Measurements from ENCODE around the gene CYP1B1. TPM values are rescaled to one million over a fixed set of nuclear protein-coding genes. Genes with fewer than 3 reads are reported as not detected.

CYP1B1 gene
- total RNA-seq, 1 donor from 2014 or later: 1.2 TPM

GRCh38 chr2:38074764-38075506 is 1.0 kb downstream of the CYP1B1 start:
- TF ChIP-seq CTCF (IDR thresholded peaks at IDR 0.05): no peak
- no peak overlapping the region for H3K27ac Mint-ChIP-seq
- ChIA-PET CTCF (no interaction called here), POLR2A (no interaction called here)
- no peak for DNase-seq
- H3K4me1 Mint-ChIP-seq: peaks cover 28% of the 10 kb centered on the region
- intact Hi-C loops (cut with micrococcal nuclease): loop anchor here (5.0 kb wide), 1 partner anchor 38 kb away; no protein-coding TSS in a partner anchor
- H3K9me3 Mint-ChIP-seq: no peaks in the 10 kb centered on the region
- H3K36me3 Mint-ChIP-seq (ENCODE audit: low read depth): no peaks in the 10 kb centered on the region
- H3K4me3 Mint-ChIP-seq: no peak overlapping the region
- ATAC-seq (ENCODE audit: low read depth): no peak
- H3K27me3 Mint-ChIP-seq: peaks cover 50% of the 10 kb centered on the region

GRCh38 chr2:38074058-38074763 is 1.7 kb downstream of the CYP1B1 start:
- Mint-ChIP-seq H3K27ac (no peak overlapping the region), H3K36me3 (ENCODE audit: low read depth) (no peaks in the 10 kb centered on the region), H3K4me3 (peak overlapping the region; percentile 20), H3K9me3 (no peaks in the 10 kb centered on the region), H3K4me1 (peaks cover 28% of the 10 kb centered on the region), H3K27me3 (peaks cover 47% of the 10 kb centered on the region)
- ChIA-PET POLR2A (no interaction called here), CTCF (no interaction called here)
- DNase-seq (no peak), ATAC-seq (ENCODE audit: low read depth) (no peak)
- no peak for TF ChIP-seq CTCF (IDR thresholded peaks at IDR 0.05)
- intact Hi-C loops (cut with micrococcal nuclease): no loop called here

- Mint-ChIP-seq H3K9me3 (no peaks in the 10 kb centered on the region), H3K27me3 (peaks cover 39% of the 10 kb centered on the region), H3K4me3 (peak overlapping the region; percentile 20), H3K36me3 (ENCODE audit: low read depth) (no peaks in the 10 kb centered on the region), H3K27ac (no peak overlapping the region), H3K4me1 (peaks cover 28% of the 10 kb centered on the region)
- CTCF ChIA-PET: no interaction called here
- TF ChIP-seq CTCF (IDR thresholded peaks at IDR 0.05): no peak
- ATAC-seq (ENCODE audit: low read depth) (no peak), DNase-seq (no peak)
- intact Hi-C loops (cut with micrococcal nuclease): no loop called here
- POLR2A ChIA-PET: no interaction called here
Observed at GRCh38 chr2:38073211-38074057, 2.5 kb downstream of the CYP1B1 start.

- DNase-seq (no peak), ATAC-seq (ENCODE audit: low read depth) (no peak)
- no peaks in the 10 kb centered on the region for H3K9me3 Mint-ChIP-seq
- no peaks in the 10 kb centered on the region for H3K36me3 Mint-ChIP-seq (ENCODE audit: low read depth)
- no peak overlapping the region for H3K4me3 Mint-ChIP-seq
- POLR2A ChIA-PET: no interaction called here
- intact Hi-C loops (cut with micrococcal nuclease): no loop called here
- no peak overlapping the region for H3K27ac Mint-ChIP-seq
- H3K4me1 Mint-ChIP-seq: peaks cover 16% of the 10 kb centered on the region
- peaks cover 25% of the 10 kb centered on the region for H3K27me3 Mint-ChIP-seq
- CTCF ChIA-PET: no interaction called here
- TF ChIP-seq CTCF (IDR thresholded peaks at IDR 0.05): no peak
Observed at GRCh38 chr2:38070438-38070837, 5.5 kb downstream of the CYP1B1 start.

- CTCF ChIA-PET: no interaction called here
- Mint-ChIP-seq H3K4me1 (no peaks in the 10 kb centered on the region), H3K27ac (no peak overlapping the region), H3K36me3 (ENCODE audit: low read depth) (no peaks in the 10 kb centered on the region), H3K9me3 (no peaks in the 10 kb centered on the region), H3K27me3 (peaks cover 13% of the 10 kb centered on the region), H3K4me3 (no peak overlapping the region)
- DNase-seq: no peak
- intact Hi-C loops (cut with micrococcal nuclease): no loop called here
- POLR2A ChIA-PET: no interaction called here
- ATAC-seq (ENCODE audit: low read depth): no peak
- no peak for TF ChIP-seq CTCF (IDR thresholded peaks at IDR 0.05)
Observed at GRCh38 chr2:38068234-38068633, 7.7 kb downstream of the CYP1B1 start.
